Fibroblast of upper back skin (primary cell): Measurements from ENCODE around the gene BCL3.
A peak's percentile ranks its signal among the peaks of the same experiment; 100 is the strongest.
"Not testable (repeated sequence)": the region's sequence is repeated elsewhere in the genome, so short reads cannot be mapped to it uniquely, and the experiment has no call there.

Experiments used
- DNase-seq: peaks from one replicate; pipeline ENCODE4 v3.0.0-alpha.2; 2013

Gene BCL3

DNA sequence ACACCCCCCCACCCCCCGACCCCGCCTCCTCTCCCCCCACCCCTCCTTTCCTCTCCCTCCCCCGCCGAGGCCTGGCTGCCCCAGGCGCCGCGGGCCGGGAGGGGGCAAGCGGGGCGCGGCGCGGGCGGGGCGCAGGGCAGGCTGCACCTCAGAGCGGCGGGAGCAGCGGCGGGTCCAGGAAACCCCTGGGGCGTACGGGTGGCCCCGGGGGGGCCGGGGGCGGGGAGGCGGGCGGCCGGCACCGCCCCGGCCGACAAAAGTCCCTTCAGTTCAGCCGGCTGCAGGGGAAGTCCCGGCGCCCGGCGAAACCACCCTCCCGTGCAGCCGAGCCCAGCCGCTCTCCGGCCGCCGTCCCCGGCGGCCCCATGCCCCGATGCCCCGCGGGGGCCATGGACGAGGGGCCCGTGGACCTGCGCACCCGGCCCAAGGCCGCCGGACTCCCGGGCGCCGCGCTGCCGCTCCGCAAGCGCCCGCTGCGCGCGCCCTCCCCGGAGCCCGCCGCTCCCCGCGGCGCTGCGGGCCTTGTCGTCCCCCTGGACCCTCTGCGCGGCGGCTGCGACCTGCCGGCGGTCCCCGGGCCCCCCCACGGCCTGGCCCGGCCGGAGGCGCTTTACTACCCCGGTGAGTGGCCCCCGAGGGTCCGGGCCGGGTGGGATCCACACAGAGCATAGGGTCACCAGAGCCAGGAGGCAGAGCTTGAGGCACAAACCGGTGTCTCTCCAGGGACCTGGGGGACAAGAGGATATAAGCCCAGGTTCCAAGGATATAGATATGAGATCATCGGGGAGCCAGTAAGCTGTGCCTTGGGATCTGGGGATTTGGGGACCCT lies at the start of gene BCL3:
TSS of gene BCL3 (plus strand) at position 283 of the 829 bp plus-strand sequence. CDS start at position 366, 83 bp downstream.
- peak; percentile 66 for DNase-seq

DNA sequence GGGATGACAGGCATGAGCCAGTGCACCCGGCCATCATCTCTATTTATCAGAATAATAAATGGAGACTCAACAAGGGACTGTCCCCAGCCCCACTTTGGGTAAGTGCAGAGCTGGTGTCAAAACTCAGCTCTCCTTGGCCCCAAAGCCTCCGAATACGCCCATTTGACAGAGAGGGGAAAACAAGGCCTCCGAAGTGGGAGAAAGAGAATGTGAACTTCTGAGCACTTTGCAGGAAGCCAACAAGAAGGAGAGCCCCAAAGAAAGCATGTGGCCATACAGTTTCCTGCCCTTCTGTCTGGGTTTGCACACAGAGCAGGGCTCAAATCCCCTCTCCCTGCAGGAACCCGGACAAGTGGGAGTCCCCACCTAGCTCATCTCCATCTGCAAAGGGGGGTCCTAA lies 48.0 kb upstream of the BCL3 start:
- no peak for DNase-seq

GRCh38 chr19:44701228-44701627 lies 47.3 kb upstream of the BCL3 start:
- DNase-seq: no peak

DNA sequence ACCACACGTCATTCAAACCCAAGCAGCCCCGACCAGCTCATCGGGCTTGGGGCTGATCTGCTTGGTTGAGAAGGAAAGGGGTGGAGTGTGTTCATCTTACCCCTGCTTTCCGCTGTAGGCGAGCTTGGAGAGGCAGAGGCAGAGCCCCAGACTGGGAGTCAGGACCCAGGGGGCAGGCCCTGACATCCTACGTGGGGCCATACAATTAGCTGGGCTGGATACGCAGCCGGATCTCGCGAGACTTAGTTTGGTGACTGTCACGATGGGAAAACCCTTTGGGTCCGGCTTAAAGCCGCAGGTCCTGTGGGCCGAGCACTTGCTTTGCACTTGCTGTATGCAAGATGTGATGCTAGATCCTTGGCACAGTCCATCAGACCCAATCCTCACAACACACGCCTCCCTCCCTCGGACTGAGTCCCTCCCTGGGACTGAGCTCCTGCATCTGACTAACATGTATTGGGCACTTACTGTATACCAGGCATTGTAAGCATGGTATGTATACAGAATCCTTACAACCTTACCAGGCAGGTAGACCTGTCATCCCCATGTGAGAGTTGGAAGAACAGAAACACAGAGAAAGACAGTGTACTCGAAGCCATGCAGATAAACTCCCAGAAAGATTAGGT lies 45.8 kb upstream of the BCL3 start:
- no peak for DNase-seq

DNA sequence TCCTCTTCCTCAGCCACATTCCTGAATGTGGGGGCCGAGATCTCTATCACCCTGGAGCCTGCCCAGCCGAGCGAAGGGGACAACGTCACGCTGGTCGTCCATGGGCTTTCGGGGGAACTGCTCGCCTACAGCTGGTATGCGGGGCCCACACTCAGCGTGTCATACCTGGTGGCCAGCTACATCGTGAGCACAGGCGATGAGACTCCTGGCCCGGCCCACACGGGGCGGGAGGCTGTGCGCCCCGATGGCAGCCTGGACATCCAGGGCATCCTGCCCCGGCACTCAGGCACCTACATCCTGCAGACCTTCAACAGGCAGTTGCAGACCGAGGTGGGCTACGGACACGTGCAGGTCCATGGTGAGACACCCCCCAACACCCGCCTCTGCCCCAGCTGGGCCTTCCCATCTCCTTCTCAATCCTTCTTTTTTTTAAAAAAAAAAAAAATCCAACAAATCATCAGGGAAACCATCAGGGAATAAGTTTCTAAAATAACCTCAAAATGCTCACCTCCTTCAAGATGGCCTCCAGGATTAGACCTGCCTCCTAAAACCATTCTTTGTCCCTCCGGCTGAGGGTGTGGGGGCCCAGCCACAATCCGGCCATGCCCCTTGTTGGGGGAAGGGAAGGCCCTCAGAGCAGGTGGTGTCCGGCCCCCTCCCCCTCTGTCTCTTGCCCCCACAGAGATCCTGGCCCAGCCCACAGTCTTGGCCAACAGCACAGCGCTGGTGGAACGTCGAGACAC lies 45.0 kb upstream of the BCL3 start:
- no peak for DNase-seq

- no peak for DNase-seq
Observed at GRCh38 chr19:44704982-44705381, 43.5 kb upstream of the BCL3 start.

GRCh38 chr19:44705502-44706010 lies 43.0 kb upstream of the BCL3 start:
- DNase-seq: no peak

DNA sequence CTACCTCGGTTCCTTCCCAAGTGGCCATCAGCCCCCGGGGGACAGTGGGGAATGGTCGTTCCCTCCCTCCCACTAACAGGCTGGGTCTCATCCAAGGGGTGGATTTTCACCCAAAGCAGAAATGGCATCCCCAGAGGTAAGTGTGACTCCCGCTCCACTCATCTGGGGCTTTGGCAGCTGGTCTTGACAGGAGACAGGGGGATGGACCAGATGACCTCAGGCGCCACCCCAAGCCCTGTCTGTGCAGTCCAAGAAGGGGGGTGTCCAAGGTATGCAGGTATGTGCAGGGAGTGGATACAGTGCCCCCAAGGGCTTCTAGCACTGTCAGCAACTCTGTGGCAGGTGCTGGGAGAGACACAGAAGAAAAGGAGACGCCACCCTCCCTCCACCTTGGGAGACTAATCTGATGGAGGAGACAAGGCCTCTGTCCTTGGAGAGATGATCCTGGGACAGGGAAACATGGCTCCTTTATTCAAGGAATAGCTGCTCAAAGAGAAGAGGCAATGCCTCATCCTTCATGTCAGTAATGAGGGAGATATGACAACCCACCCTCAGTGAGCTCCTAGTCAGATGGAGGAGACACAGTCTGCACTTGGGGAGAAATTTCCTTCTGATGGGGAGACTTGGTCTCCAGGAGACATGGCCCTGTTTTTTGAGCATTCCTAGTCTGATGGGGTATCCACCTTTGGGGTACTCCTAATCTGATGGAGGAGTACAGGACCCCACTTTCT lies 41.8 kb upstream of the BCL3 start:
- DNase-seq: no peak

DNA sequence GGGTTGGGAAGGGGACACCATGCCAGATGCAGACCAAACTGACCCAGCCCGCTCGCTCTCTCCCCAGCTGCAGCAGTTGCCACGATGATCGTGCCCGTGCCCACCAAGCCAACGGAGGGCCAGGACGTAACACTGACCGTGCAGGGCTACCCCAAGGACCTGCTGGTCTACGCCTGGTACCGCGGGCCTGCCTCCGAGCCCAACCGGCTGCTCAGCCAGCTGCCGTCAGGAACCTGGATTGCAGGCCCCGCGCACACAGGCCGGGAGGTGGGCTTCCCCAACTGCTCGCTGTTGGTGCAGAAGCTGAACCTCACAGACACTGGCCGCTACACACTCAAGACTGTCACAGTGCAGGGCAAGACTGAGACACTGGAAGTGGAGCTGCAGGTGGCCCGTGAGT lies 40.7 kb upstream of the BCL3 start:
- DNase-seq: no peak

DNA sequence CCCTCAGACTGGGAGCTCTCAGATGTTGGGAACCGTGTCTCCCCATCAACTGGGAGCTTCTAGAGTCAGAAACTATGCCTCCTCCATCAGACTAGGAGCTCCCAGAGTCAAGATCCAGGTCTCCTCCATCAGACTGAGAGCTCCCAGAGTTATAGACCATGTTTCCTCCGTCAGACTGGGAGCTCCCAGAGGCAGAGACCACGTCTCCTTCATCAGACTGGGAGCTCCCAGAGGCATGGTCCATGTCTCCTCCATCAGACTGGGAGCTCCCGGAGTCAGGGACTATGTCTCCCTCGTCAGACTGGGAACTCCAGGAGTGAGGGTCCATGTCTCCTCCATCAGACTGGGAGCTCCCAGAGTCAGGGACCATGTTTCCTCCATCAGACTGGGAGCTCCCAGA lies 39.6 kb upstream of the BCL3 start:
- DNase-seq: no peak

GRCh38 chr19:44709434-44710266 lies 38.9 kb upstream of the BCL3 start:
- not testable (repeated sequence) for DNase-seq

GRCh38 chr19:44710483-44710882 lies 38.0 kb upstream of the BCL3 start:
- DNase-seq: no peak

DNA sequence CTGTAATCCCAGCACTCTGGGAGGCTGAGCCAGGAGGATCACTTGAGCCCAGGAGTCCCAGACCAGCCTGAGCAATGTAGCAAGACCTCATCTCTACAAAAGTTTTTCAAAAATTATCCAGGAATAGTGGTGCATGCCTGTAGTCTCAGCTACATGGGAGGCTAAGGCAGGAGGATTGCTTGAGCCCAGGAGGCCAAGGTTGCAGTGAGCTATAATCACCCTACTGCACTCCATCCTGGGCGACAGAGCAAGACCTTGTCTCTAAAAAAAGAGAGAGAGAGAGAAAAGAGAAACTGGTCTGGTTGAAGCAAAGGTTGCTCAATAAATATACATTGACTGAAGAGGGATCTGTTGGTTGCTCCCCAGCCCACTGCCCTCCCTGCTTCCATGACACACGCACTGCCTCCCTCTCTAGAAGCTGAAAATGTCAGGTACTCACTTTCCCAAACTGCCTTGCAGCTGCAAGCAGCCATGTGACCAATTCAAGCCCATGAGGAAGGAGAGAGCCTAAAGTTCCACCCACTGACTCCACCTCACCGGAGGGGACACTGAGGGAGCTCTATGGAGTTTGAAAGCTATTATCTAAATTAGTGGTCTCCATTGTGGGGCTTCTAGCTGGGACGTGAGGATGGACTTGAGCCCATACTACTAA lies 35.5 kb upstream of the BCL3 start:
- DNase-seq: no peak

DNA sequence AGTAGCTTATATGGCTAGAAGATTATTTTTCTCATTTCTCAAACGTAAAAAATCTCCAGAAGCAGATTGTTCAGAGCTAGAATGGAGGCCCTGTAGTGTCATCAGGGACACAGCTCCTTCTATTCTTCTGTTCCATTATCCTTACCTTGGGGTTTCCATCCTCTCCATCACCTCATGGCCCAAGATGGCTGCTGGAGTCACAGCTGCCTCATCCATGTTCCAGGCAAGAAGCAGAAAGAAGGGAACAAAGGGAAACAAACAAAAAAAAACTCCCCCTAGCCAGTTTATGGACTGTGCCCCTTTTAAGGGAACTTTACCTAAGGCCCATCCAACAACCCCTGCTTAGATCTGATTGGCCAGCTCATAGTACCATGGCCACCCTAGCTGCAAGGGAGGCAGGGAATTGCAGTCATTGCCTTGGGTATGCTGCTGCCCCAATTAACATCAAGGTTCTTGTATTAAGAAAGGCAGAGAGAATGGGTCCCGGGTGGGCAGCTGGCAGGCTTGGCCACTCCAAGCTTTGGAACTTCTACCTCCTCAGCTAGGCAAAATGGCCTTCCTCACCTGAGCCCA lies 33.8 kb upstream of the BCL3 start:
- DNase-seq: no peak

DNA sequence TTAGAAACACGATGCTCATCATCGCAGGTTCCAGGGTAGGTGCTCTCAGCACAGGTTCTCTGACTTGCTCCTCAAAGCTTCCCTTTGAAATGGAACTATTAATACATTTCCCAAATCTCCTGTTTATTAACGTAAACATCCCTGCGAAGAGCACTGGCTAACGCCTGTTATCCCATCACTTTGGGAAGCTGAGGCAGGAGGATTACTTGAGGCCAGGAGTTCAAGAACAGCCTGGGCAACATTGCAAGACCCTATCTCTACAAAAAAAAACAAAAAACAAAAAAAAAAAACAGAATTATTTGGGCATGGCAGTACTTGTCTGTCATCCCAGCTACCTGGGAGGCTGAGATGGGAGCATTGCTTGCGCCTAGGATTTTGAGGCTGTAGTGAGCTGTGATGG lies 30.9 kb upstream of the BCL3 start:
- DNase-seq: no peak

DNA sequence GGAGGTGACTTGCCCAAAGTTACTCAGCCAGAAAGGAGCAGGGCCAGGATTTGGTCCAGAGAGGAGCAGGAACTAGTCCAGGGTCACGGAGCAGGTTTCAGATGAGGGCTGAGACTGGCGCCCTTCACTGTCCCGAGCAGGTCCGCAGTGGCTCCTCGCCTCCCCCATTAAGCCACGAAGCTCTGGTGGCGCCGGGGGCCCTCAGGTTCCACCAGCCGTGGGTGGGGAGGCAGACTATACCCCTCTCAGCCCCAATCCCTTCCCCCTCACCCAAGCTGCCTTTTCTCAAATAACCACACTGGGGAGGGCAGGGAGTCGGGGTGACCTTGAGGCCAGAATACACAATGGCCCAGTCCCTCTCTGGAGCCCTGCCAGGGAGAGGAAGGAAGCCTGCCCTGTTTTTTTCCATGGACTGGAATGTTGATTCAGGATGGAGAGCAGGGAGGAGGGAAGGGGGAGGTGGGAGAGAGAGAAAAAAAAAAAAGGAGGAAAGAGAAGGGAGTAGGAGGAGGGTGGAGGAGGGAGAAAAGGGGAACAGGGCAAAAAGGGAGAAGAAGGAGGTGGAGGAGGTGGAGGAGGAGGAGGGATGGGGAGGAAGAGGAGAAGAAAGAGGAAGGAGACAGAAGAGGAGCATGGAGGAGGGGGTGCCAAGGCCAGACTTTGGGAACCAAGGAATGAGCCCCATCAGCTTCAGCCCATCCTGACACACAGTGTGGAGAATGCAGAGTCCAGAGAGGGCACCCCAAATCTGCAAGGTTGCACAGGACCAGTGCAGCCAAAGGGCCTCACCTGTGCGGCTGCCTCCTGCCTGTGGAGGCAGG lies 29.9 kb upstream of the BCL3 start:
- peak; percentile 80 for DNase-seq

DNA sequence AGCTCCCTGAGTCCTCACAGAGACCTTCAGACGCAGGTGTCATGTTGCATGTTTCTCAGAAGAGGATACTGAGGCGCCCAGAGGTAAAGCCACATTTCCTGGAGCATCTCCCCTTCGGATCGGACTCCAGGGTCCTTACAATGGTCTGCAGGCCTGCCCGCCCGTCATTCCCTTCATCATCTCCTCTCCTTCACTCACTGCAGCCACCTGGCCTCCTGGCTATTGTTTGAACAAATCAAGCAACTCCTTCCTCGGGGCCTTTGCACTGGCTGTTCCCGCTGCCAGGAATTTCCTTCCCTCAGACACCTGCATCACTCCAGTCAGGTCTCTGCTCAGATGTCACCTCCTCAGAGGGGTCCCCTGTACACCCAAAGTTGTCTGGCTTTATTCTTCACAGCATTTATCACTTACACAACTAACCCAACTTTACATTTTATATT lies 29.2 kb upstream of the BCL3 start:
- DNase-seq: no peak

DNA sequence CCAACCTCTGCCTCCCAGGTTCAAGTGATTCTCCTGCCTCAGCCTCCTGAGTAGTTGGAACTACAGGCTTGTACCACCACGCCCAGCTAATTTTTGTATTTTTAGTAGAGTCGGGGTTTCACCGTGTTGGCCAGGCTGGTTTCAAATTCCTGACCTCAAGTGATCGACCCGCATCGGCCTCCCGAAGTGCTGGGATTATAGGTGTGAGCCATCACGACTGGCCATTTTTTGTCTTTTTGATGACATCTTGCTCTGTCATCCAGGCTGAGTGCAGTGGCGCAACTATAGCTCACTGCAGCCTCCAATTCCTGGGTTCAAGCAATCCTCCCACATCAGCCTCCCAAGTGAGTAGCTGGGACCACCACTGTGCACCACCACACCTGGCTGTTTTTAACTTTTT lies 28.1 kb upstream of the BCL3 start:
- DNase-seq: not testable (repeated sequence)

DNA sequence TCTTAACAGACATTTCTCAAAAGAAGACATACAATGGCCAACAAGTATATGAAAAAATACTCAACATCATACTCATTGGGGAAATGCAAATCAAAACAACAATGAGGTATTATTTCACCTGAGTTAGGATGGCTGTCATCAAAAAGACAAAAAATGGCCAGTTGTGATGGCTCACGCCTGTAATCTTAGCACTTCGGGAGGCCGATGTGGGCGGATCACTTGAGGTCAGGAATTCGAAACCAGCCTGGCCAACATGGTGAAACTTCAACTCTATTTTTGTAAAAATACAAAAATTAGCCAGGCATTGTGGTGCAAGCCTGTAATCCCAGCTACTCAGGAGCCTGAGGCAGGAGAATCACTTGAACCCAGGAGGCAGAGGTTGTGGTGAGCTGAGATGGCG lies 27.6 kb upstream of the BCL3 start:
- DNase-seq: no peak

GRCh38 chr19:44721369-44721768 lies 27.1 kb upstream of the BCL3 start:
- DNase-seq: not testable (repeated sequence)
